ENCODE results near the gene TBX4.

The TBX4 gene

GRCh38 chr17:61423967-61424649 lies 28.1 kb upstream of the TBX4 start:
- Histone ChIP-seq H3K27ac (replicated peaks; ENCODE audit: low read length) (no peak overlapping the region), H2BK12ac (ENCODE audit: low read length) (no peak overlapping the region), H2AK5ac (ENCODE audit: low read depth, low read length) (no peak overlapping the region), H2AFZ (ENCODE audit: low read length) (no peak overlapping the region), H4K8ac (ENCODE audit: low read depth, low read length) (no peak overlapping the region), H3K4ac (ENCODE audit: low read length) (no peak overlapping the region), H3K23ac (ENCODE audit: low read depth, low read length, poor library complexity) (no peak overlapping the region), H3K79me1 (ENCODE audit: low read depth, low read length) (no peaks in the 10 kb centered on the region), H3K14ac (ENCODE audit: low read length) (no peak overlapping the region), H2BK5ac (ENCODE audit: low read length) (no peak overlapping the region), H3K4me1 (ENCODE audit: control insufficient read depth in 2 of 2, insufficient read depth in 1 of 2, low read depth in 1 of 2, low read length in 2 of 2) (no peaks in the 10 kb centered on the region), H3K4me3 (ENCODE audit: low read length in 2 of 2) (no peak overlapping the region), H3K4me2 (ENCODE audit: insufficient read depth, low read length, poor library complexity, severe bottlenecking) (no peak overlapping the region), H2BK120ac (ENCODE audit: low read depth, low read length) (no peak overlapping the region), H3K18ac (ENCODE audit: low read length) (no peak overlapping the region), H3K27me3 (ENCODE audit: control insufficient read depth in 3 of 3, insufficient read depth in 3 of 3, low read depth in 1 of 3, low read length in 3 of 3) (peaks cover 0 to 37% (median 0%) of the 10 kb centered on the region in 3 experiments), H4K91ac (ENCODE audit: low read depth, low read length, poor library complexity) (no peak overlapping the region), H3K36me3 (replicated peaks in 1 of 2; ENCODE audit: control insufficient read depth in 2 of 2, insufficient read depth in 2 of 2, low read length in 2 of 2) (no peaks in the 10 kb centered on the region), H3K9me3 (replicated peaks in 1 of 2; ENCODE audit: control insufficient read depth in 2 of 2, insufficient read depth in 1 of 2, low read depth in 1 of 2, low read length in 2 of 2) (no peaks in the 10 kb centered on the region), H3K9ac (ENCODE audit: low read depth, low read length, poor library complexity) (no peak overlapping the region), H2BK15ac (ENCODE audit: low read length) (no peak overlapping the region)
- WGBS, 2 donors (ENCODE audit: extremely low coverage in 2 of 2, insufficient read length in 2 of 2, insufficient replicate concordance in 1 of 2): no CpG with 5 or more reads among the region's 10 CpGs
- no peak for DNase-seq (ENCODE audit: low spot score)

GRCh38 chr17:61425682-61426481 lies 26.3 kb upstream of the TBX4 start:
- Histone ChIP-seq H3K18ac (ENCODE audit: low read length) (peak overlapping the region; percentile 11), H3K4me1 (ENCODE audit: control insufficient read depth in 2 of 2, insufficient read depth in 1 of 2, low read depth in 1 of 2, low read length in 2 of 2) (no peaks in the 10 kb centered on the region), H2AFZ (ENCODE audit: low read length) (no peak overlapping the region), H2AK5ac (ENCODE audit: low read depth, low read length) (no peak overlapping the region), H2BK12ac (ENCODE audit: low read length) (no peak overlapping the region), H2BK5ac (ENCODE audit: low read length) (no peak overlapping the region), H3K4ac (ENCODE audit: low read length) (no peak overlapping the region), H3K79me1 (ENCODE audit: low read depth, low read length) (no peaks in the 10 kb centered on the region), H3K14ac (ENCODE audit: low read length) (no peak overlapping the region), H2BK15ac (ENCODE audit: low read length) (no peak overlapping the region), H3K9me3 (replicated peaks in 1 of 2; ENCODE audit: control insufficient read depth in 2 of 2, insufficient read depth in 1 of 2, low read depth in 1 of 2, low read length in 2 of 2) (no peaks in the 10 kb centered on the region), H3K27ac (replicated peaks; ENCODE audit: low read length) (no peak overlapping the region), H3K4me3 (ENCODE audit: low read length in 2 of 2) (no peak overlapping the region), H4K8ac (ENCODE audit: low read depth, low read length) (no peak overlapping the region), H2BK120ac (ENCODE audit: low read depth, low read length) (no peak overlapping the region), H3K23ac (ENCODE audit: low read depth, low read length, poor library complexity) (peak overlapping the region; percentile 6), H3K9ac (ENCODE audit: low read depth, low read length, poor library complexity) (no peak overlapping the region), H3K4me2 (ENCODE audit: insufficient read depth, low read length, poor library complexity, severe bottlenecking) (no peak overlapping the region), H4K91ac (ENCODE audit: low read depth, low read length, poor library complexity) (no peak overlapping the region), H3K36me3 (replicated peaks in 1 of 2; ENCODE audit: control insufficient read depth in 2 of 2, insufficient read depth in 2 of 2, low read length in 2 of 2) (no peaks in the 10 kb centered on the region), H3K27me3 (ENCODE audit: control insufficient read depth in 3 of 3, insufficient read depth in 3 of 3, low read depth in 1 of 3, low read length in 3 of 3) (peaks cover 0 to 25% (median 0%) of the 10 kb centered on the region in 3 experiments)
- WGBS, 2 donors (ENCODE audit: extremely low coverage in 2 of 2, insufficient read length in 2 of 2, insufficient replicate concordance in 1 of 2): no CpG with 5 or more reads among the region's 11 CpGs
- no peak for DNase-seq (ENCODE audit: low spot score)

- peaks cover 0 to 19% (median 0%) of the 10 kb centered on the region in 3 experiments for H3K27me3 ChIP-seq (ENCODE audit: control insufficient read depth in 3 of 3, insufficient read depth in 3 of 3, low read depth in 1 of 3, low read length in 3 of 3)
- DNase-seq (ENCODE audit: low spot score): no peak
- H3K9ac ChIP-seq (ENCODE audit: low read depth, low read length, poor library complexity): no peak overlapping the region
- H2BK5ac ChIP-seq (ENCODE audit: low read length): no peak overlapping the region
- no peak overlapping the region for H3K14ac ChIP-seq (ENCODE audit: low read length)
- H3K4me1 ChIP-seq (ENCODE audit: control insufficient read depth in 2 of 2, insufficient read depth in 1 of 2, low read depth in 1 of 2, low read length in 2 of 2): no peaks in the 10 kb centered on the region
- WGBS, 2 donors (ENCODE audit: extremely low coverage in 2 of 2, insufficient read length in 2 of 2, insufficient replicate concordance in 1 of 2): 100% methylated on average over 4 of the region's 10 CpGs; no CpG with 5 or more reads in 1 of the 2 donors
- H3K9me3 ChIP-seq (replicated peaks in 1 of 2; ENCODE audit: control insufficient read depth in 2 of 2, insufficient read depth in 1 of 2, low read depth in 1 of 2, low read length in 2 of 2): no peaks in the 10 kb centered on the region
- H4K8ac ChIP-seq (ENCODE audit: low read depth, low read length): no peak overlapping the region
- no peak overlapping the region for H3K27ac ChIP-seq (replicated peaks; ENCODE audit: low read length)
- H2BK12ac ChIP-seq (ENCODE audit: low read length): no peak overlapping the region
- H3K23ac ChIP-seq (ENCODE audit: low read depth, low read length, poor library complexity): no peak overlapping the region
- no peak overlapping the region for H3K4me2 ChIP-seq (ENCODE audit: insufficient read depth, low read length, poor library complexity, severe bottlenecking)
- no peaks in the 10 kb centered on the region for H3K79me1 ChIP-seq (ENCODE audit: low read depth, low read length)
- no peak overlapping the region for H3K4me3 ChIP-seq (ENCODE audit: low read length in 2 of 2)
- H3K18ac ChIP-seq (ENCODE audit: low read length): no peak overlapping the region
- no peaks in the 10 kb centered on the region for H3K36me3 ChIP-seq (replicated peaks in 1 of 2; ENCODE audit: control insufficient read depth in 2 of 2, insufficient read depth in 2 of 2, low read length in 2 of 2)
- H2AK5ac ChIP-seq (ENCODE audit: low read depth, low read length): no peak overlapping the region
- no peak overlapping the region for H4K91ac ChIP-seq (ENCODE audit: low read depth, low read length, poor library complexity)
- no peak overlapping the region for H2BK15ac ChIP-seq (ENCODE audit: low read length)
- H3K4ac ChIP-seq (ENCODE audit: low read length): no peak overlapping the region
- H2BK120ac ChIP-seq (ENCODE audit: low read depth, low read length): no peak overlapping the region
- H2AFZ ChIP-seq (ENCODE audit: low read length): no peak overlapping the region
Observed at GRCh38 chr17:61426482-61427304, 25.5 kb upstream of the TBX4 start.

GRCh38 chr17:61427567-61427966 lies 24.7 kb upstream of the TBX4 start:
- no peak overlapping the region for H2BK12ac ChIP-seq (ENCODE audit: low read length)
- DNase-seq (ENCODE audit: low spot score): no peak
- H3K23ac ChIP-seq (ENCODE audit: low read depth, low read length, poor library complexity): no peak overlapping the region
- no peak overlapping the region for H3K4me3 ChIP-seq (ENCODE audit: low read length in 2 of 2)
- H3K27ac ChIP-seq (replicated peaks; ENCODE audit: low read length): no peak overlapping the region
- no peaks in the 10 kb centered on the region for H3K9me3 ChIP-seq (replicated peaks in 1 of 2; ENCODE audit: control insufficient read depth in 2 of 2, insufficient read depth in 1 of 2, low read depth in 1 of 2, low read length in 2 of 2)
- H4K91ac ChIP-seq (ENCODE audit: low read depth, low read length, poor library complexity): no peak overlapping the region
- no peaks in the 10 kb centered on the region for H3K79me1 ChIP-seq (ENCODE audit: low read depth, low read length)
- no peak overlapping the region for H3K9ac ChIP-seq (ENCODE audit: low read depth, low read length, poor library complexity)
- H3K14ac ChIP-seq (ENCODE audit: low read length): no peak overlapping the region
- no peak overlapping the region for H2AK5ac ChIP-seq (ENCODE audit: low read depth, low read length)
- H3K27me3 ChIP-seq (ENCODE audit: control insufficient read depth in 3 of 3, insufficient read depth in 3 of 3, low read depth in 1 of 3, low read length in 3 of 3): peaks cover 0 to 12% (median 0%) of the 10 kb centered on the region in 3 experiments
- H3K4me2 ChIP-seq (ENCODE audit: insufficient read depth, low read length, poor library complexity, severe bottlenecking): no peak overlapping the region
- no peaks in the 10 kb centered on the region for H3K4me1 ChIP-seq (ENCODE audit: control insufficient read depth in 2 of 2, insufficient read depth in 1 of 2, low read depth in 1 of 2, low read length in 2 of 2)
- no peak overlapping the region for H2BK120ac ChIP-seq (ENCODE audit: low read depth, low read length)
- no peak overlapping the region for H4K8ac ChIP-seq (ENCODE audit: low read depth, low read length)
- no peak overlapping the region for H2BK5ac ChIP-seq (ENCODE audit: low read length)
- no peak overlapping the region for H2AFZ ChIP-seq (ENCODE audit: low read length)
- H3K18ac ChIP-seq (ENCODE audit: low read length): no peak overlapping the region
- no peak overlapping the region for H2BK15ac ChIP-seq (ENCODE audit: low read length)
- no peaks in the 10 kb centered on the region for H3K36me3 ChIP-seq (replicated peaks in 1 of 2; ENCODE audit: control insufficient read depth in 2 of 2, insufficient read depth in 2 of 2, low read length in 2 of 2)
- no peak overlapping the region for H3K4ac ChIP-seq (ENCODE audit: low read length)
